IgD-negative memory B cell (primary cell): ENCODE data around the gene TSSK2. TPM values are rescaled to one million over a fixed set of nuclear protein-coding genes. Genes with fewer than 3 reads are reported as not detected.
A peak's percentile ranks its signal among the peaks of the same experiment; 100 is the strongest.

Source experiments
- H3K27ac Mint-ChIP-seq, 3 donors: one replicate each; pipeline ENCODE4 v1.8.0; 2020 to 2022; ENCODE audit warnings: mild to moderate bottlenecking in 3 of 3, mixed read lengths in 3 of 3, moderate library complexity in 1 of 3
- H3K27me3 Mint-ChIP-seq: one replicate; pipeline ENCODE4 v1.8.0; 2021; ENCODE audit warnings: mixed read lengths
- H3K36me3 Mint-ChIP-seq: one replicate; pipeline ENCODE4 v1.8.0; 2020; ENCODE audit warnings: mild to moderate bottlenecking, mixed read lengths
- H3K4me1 Mint-ChIP-seq, 3 donors: one replicate each; pipeline ENCODE4 v1.8.0; 2020 to 2022; ENCODE audit warnings: mixed read lengths in 3 of 3, mild to moderate bottlenecking in 1 of 3
- H3K4me3 Mint-ChIP-seq, 4 donors: one replicate each; pipeline ENCODE4 v1.8.0; 2020 to 2022; ENCODE audit warnings: mild to moderate bottlenecking in 4 of 4, mixed read lengths in 4 of 4, moderate library complexity in 3 of 4
- H3K9me3 Mint-ChIP-seq, 3 donors: one replicate each; pipeline ENCODE4 v1.8.0; 2020 to 2021; ENCODE audit warnings: mixed read lengths in 3 of 3, mild to moderate bottlenecking in 1 of 3
- polyA plus RNA-seq: library from polyadenylated mRNA; unstranded; fragments of 300-500 nt; fragmentation: Illumina TruSeq; gene quantifications from one replicate; pipeline ENCODE4 v1.2.3, GENCODE V29; 2021

The TSSK2 gene
- polyA plus RNA-seq, 1 donor from 2014 or later, result not detected

GRCh38 chr22:19137384-19138216 lies 6.5 kb downstream of the TSSK2 start:
- no peaks in the 10 kb centered on the region for H3K27me3 Mint-ChIP-seq
- H3K4me3 Mint-ChIP-seq, result peak overlapping the region in 1 of 4 donors; percentile 28
- no peaks in the 10 kb centered on the region for H3K9me3 Mint-ChIP-seq
- H3K4me1 Mint-ChIP-seq, result peaks cover 0 to 8% (median 0%) of the 10 kb centered on the region in 3 donors
- H3K36me3 Mint-ChIP-seq, result peaks cover 5% of the 10 kb centered on the region
- no peak overlapping the region for H3K27ac Mint-ChIP-seq

DNA sequence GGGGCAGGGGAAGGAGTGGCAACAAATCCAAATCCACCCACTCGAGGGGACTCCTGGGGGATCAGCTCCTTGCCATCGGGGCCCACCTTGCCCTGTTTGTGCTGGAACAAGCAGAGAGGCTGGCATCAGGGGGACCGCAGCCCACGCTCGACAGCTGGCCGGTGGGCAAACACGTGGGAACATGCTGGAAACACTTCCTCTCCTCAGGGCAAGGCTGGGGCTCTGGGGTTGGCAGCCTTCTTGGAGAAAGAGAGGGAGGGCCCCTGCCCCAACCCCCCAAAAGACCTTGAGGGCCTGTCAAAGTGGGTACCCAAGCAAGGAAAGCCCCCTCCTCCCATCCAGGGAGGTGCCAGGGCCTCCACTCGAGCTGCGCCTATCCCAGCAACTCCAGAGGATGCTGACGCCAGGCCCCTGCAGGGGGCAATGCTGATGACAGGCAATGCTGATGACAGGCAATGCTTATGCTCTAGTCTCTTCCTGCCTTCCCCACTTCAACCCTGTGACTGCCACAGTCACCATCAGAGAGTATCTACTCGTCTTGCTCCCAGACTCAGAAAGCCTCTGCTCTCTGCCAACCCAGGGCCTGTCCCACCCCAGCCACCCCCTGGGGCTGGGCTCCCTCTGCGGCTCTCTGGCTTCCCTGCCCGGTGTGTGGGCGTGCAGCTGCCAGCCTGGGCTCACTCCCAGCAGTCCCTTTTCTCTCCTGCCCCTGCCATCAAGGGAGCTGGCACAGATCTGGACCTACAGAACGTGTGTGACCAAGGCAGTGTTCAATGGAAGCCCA lies 7.3 kb downstream of the TSSK2 start:
- no peaks in the 10 kb centered on the region for H3K9me3 Mint-ChIP-seq
- H3K4me3 Mint-ChIP-seq, result no peak overlapping the region
- peaks cover 6% of the 10 kb centered on the region for H3K36me3 Mint-ChIP-seq
- H3K27ac Mint-ChIP-seq, result no peak overlapping the region
- peaks cover 0 to 10% (median 3%) of the 10 kb centered on the region in 3 donors for H3K4me1 Mint-ChIP-seq
- H3K27me3 Mint-ChIP-seq, result no peaks in the 10 kb centered on the region

DNA sequence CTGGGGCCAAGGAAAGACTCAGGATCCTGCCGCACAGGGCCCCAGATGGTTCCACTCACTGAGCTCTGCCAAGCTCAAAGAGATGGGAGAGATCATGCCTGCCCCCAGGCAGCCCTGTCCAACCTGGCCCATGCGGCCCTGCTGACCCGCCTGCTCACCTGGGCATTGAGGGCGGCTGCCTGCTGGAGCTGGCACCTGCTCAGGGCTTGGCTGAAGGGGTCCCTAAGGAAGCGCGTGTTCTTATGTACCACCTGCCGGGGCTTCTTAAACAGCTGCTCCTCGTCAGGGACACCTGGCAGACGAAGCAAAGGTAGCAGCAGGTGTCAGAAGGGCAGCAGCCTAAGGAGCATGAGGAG lies 7.9 kb downstream of the TSSK2 start:
- no peak overlapping the region for H3K27ac Mint-ChIP-seq
- peaks cover 0 to 14% (median 8%) of the 10 kb centered on the region in 3 donors for H3K4me1 Mint-ChIP-seq
- H3K4me3 Mint-ChIP-seq, result no peak overlapping the region
- no peaks in the 10 kb centered on the region for H3K9me3 Mint-ChIP-seq
- no peaks in the 10 kb centered on the region for H3K27me3 Mint-ChIP-seq
- H3K36me3 Mint-ChIP-seq, result peaks cover 6% of the 10 kb centered on the region

GRCh38 chr22:19139974-19140373 lies 8.9 kb downstream of the TSSK2 start:
- Mint-ChIP-seq H3K27me3 (no peaks in the 10 kb centered on the region), H3K4me3 (peak overlapping the region in 1 of 4 donors; percentile 18)

GRCh38 chr22:19142394-19142793 lies 11.3 kb downstream of the TSSK2 start:
- Mint-ChIP-seq H3K4me1 (peaks cover 10 to 15% (median 11%) of the 10 kb centered on the region in 3 donors), H3K4me3 (peak overlapping the region; percentile 34 to 70 (median 52)), H3K9me3 (no peaks in the 10 kb centered on the region), H3K27me3 (no peaks in the 10 kb centered on the region), H3K36me3 (peaks cover 1% of the 10 kb centered on the region), H3K27ac (peak overlapping the region in 1 of 3 donors; percentile 16)

More at GRCh38 chr22:19139974-19140373, 8.9 kb downstream of the TSSK2 start:
- no peak overlapping the region for H3K27ac Mint-ChIP-seq
- peaks cover 6% of the 10 kb centered on the region for H3K36me3 Mint-ChIP-seq
- H3K9me3 Mint-ChIP-seq, result no peaks in the 10 kb centered on the region
- H3K4me1 Mint-ChIP-seq, result peaks cover 7 to 15% (median 15%) of the 10 kb centered on the region in 3 donors

- peak overlapping the region in 1 of 3 donors; percentile 16 for H3K27ac Mint-ChIP-seq
Measured at GRCh38 chr22:19143212-19143611, 12.1 kb downstream of the TSSK2 start.

DNA sequence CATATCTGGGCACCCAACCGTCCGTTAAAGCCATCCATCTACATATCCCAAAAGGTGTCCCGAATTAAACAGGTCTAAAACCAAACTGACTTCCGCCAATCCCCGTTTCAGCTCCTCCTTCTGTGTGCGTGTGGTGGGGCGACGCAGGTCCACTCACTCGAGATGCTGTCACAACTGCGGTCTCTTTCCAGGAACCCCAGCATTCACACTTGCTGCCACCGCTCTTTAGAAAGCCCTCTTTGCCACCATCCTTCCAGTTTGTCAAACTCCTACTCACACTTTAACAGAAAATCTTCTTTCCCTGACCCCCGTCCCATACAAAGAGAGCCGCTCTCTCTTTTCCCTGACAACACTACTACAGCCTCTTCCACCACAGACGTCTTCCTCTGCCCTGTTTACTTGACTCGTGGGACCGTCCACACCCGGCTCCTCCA lies 12.9 kb downstream of the TSSK2 start:
- no peaks in the 10 kb centered on the region for H3K27me3 Mint-ChIP-seq

More at GRCh38 chr22:19143212-19143611, 12.1 kb downstream of the TSSK2 start:
- no peaks in the 10 kb centered on the region for H3K27me3 Mint-ChIP-seq
- H3K4me3 Mint-ChIP-seq, result peak overlapping the region; percentile 95 to 100 (median 98)
- no peaks in the 10 kb centered on the region for H3K9me3 Mint-ChIP-seq
- H3K36me3 Mint-ChIP-seq, result peaks cover 1% of the 10 kb centered on the region
- H3K4me1 Mint-ChIP-seq, result peaks cover 10 to 15% (median 11%) of the 10 kb centered on the region in 3 donors

GRCh38 chr22:19146215-19146968 lies 15.3 kb downstream of the TSSK2 start:
- peak overlapping the region in 1 of 4 donors; percentile 41 for H3K4me3 Mint-ChIP-seq
- H3K4me1 Mint-ChIP-seq, result peaks cover 11 to 18% (median 17%) of the 10 kb centered on the region in 3 donors
- H3K36me3 Mint-ChIP-seq, result peaks cover 1% of the 10 kb centered on the region
- peaks cover 0 to 1% (median 0%) of the 10 kb centered on the region in 3 donors for H3K9me3 Mint-ChIP-seq
- H3K27ac Mint-ChIP-seq, result no peak overlapping the region
- H3K27me3 Mint-ChIP-seq, result peaks cover 9% of the 10 kb centered on the region

More for the DNA sequence above, 12.9 kb downstream of the TSSK2 start:
- H3K9me3 Mint-ChIP-seq, result no peaks in the 10 kb centered on the region
- H3K4me1 Mint-ChIP-seq, result peaks cover 10 to 15% (median 11%) of the 10 kb centered on the region in 3 donors
- peaks cover 1% of the 10 kb centered on the region for H3K36me3 Mint-ChIP-seq
- H3K27ac Mint-ChIP-seq, result peak overlapping the region; percentile 40 to 100 (median 98)
- H3K4me3 Mint-ChIP-seq, result peak overlapping the region; percentile 95 to 100 (median 98)

- Mint-ChIP-seq H3K4me3 (peak overlapping the region in 1 of 4 donors; percentile 75), H3K9me3 (peaks cover 0 to 3% (median 0%) of the 10 kb centered on the region in 3 donors), H3K4me1 (peaks cover 11 to 18% (median 15%) of the 10 kb centered on the region in 3 donors), H3K27ac (peak overlapping the region in 1 of 3 donors; percentile 3), H3K27me3 (peaks cover 16% of the 10 kb centered on the region), H3K36me3 (peaks cover 1% of the 10 kb centered on the region)
Measured at GRCh38 chr22:19147195-19147780, 16.2 kb downstream of the TSSK2 start.

GRCh38 chr22:19148417-19149046 lies 17.4 kb downstream of the TSSK2 start:
- peaks cover 22% of the 10 kb centered on the region for H3K27me3 Mint-ChIP-seq

GRCh38 chr22:19149047-19149883 lies 18.2 kb downstream of the TSSK2 start:
- Mint-ChIP-seq H3K4me1 (peaks cover 7 to 10% (median 8%) of the 10 kb centered on the region in 3 donors), H3K4me3 (peak overlapping the region in 3 of 4 donors; percentile 62 to 92 (median 63)), H3K27me3 (peaks cover 24% of the 10 kb centered on the region), H3K9me3 (peaks cover 0 to 3% (median 0%) of the 10 kb centered on the region in 3 donors), H3K36me3 (no peaks in the 10 kb centered on the region), H3K27ac (no peak overlapping the region)

More at GRCh38 chr22:19148417-19149046, 17.4 kb downstream of the TSSK2 start:
- no peak overlapping the region for H3K27ac Mint-ChIP-seq
- peaks cover 11 to 13% (median 13%) of the 10 kb centered on the region in 3 donors for H3K4me1 Mint-ChIP-seq
- no peaks in the 10 kb centered on the region for H3K36me3 Mint-ChIP-seq
- H3K4me3 Mint-ChIP-seq, result no peak overlapping the region
- peaks cover 0 to 3% (median 0%) of the 10 kb centered on the region in 3 donors for H3K9me3 Mint-ChIP-seq

DNA sequence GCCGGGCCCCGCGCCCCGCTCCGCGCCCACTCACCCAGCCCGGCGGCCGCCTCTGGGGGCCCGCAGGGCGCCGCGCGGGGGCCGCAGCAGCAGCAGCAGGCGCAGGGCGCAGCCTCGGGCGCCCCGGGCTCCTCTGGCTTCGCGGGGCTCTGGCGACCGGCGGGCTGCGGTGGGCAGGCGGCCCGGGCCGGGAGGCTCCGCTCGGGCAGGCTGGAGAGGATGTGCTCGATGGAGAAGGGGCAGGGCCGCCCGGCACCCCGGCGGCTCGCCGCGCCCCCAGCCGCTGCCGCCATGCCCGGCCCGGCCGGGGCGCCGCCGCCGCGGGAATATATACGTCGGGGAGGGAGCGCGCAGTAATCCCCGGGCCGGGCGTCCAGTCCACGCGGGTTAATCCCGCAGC lies 18.9 kb downstream of the TSSK2 start, which contains the start of gene GSC2:
Gene GSC2, minus strand, starts transcription at position 302 of the 400 bp plus-strand sequence. Its CDS starts 9 bp downstream, at position 293.
- Mint-ChIP-seq H3K27me3 (peaks cover 24% of the 10 kb centered on the region), H3K36me3 (no peaks in the 10 kb centered on the region)

More for the DNA sequence above, 18.9 kb downstream of the TSSK2 start, which contains the start of gene GSC2:
- Mint-ChIP-seq H3K9me3 (peaks cover 0 to 3% (median 0%) of the 10 kb centered on the region in 3 donors), H3K4me3 (peak within 1 kb of the TSS; percentile 4 to 92 (median 66)), H3K4me1 (peaks cover 3 to 8% (median 4%) of the 10 kb centered on the region in 3 donors), H3K27ac (peak within 1 kb of the TSS in 1 of 3 donors; percentile 82)
